CD4-positive, alpha-beta T cell treated with Interferon alpha-2 for 1 hour (primary cell): ENCODE results near the gene ADPRHL1.

Source experiments
- DNase-seq, 2 donors: peaks; one replicate each; pipeline ENCODE4 v3.0.0-alpha.2; 2020 to 2022

ADPRHL1 gene

DNA sequence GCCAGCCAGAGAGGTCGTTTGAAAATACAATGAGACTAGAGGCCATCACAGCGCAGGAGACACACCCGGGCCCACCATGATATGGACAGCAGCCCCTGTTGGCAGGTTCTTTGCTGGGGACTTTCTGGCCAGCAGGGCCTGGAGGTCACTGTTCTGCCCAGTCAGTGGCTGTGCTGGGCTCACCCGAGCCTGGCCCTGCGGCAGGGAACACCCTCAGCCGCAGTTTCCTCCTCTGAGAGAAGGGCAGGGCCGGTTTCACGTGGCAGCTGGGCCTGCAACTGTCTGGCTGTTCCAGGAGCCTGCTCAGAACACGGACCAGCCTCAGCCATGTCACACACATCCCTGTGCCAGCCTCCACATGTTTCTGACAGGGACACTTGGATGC, 39.4 kb downstream of the ADPRHL1 start:
- DNase-seq = no peak

DNA sequence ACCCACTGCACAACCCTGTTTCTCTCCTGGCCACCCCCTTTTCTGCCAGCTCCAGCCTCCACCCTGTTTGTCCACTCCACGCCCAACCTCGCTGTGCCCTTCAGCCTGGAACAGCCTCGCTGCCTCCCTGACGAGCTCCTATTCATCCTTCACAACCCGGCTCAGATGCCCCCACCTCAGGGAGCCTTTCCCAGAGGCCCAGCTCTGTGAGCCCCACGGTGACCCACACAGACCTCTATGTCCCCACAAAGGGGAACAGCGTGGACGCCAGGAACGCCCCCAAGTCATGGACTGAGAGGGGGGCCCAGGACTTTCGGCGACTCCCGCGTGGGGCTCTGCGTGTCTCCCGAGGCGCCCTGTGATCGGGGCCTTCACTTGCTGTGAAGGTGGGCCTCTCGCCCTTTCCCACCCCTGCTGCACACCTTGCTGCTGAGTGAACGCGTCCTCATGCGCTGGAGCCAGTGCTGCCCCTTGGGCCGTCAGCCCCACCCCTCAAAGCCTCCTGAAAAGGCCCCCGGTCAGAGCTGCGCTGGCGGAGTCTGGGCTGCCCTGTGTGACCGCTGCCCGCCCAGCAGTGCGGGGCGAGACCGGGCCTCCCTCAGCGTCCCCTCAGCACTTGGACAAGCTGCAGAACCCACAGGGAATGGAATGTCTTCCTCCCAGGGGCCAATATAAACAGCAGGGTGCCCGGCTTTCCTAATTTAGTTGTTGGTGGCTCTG, 40.0 kb downstream of the ADPRHL1 start:
- DNase-seq = no peak

DNA sequence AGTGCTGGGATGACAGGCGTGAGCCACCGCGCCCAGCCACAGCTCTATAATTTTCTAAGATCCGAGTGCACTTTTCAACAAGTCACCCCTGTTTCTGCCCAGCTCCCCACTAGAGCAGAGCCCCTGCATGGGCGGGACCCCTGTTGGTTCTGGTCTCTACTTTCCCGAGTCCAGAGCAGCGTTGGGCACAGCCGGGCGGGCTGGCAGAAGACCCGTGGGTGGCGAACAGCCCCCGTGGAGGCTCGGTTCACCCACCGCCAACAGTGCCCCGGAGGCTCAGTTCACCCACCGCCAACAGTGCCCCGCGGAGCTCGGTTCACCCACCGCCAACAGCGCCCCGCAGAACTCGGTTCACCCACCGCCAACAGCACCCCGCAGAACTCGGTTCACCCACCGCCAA, 40.8 kb downstream of the ADPRHL1 start:
- DNase-seq = no peak

DNA sequence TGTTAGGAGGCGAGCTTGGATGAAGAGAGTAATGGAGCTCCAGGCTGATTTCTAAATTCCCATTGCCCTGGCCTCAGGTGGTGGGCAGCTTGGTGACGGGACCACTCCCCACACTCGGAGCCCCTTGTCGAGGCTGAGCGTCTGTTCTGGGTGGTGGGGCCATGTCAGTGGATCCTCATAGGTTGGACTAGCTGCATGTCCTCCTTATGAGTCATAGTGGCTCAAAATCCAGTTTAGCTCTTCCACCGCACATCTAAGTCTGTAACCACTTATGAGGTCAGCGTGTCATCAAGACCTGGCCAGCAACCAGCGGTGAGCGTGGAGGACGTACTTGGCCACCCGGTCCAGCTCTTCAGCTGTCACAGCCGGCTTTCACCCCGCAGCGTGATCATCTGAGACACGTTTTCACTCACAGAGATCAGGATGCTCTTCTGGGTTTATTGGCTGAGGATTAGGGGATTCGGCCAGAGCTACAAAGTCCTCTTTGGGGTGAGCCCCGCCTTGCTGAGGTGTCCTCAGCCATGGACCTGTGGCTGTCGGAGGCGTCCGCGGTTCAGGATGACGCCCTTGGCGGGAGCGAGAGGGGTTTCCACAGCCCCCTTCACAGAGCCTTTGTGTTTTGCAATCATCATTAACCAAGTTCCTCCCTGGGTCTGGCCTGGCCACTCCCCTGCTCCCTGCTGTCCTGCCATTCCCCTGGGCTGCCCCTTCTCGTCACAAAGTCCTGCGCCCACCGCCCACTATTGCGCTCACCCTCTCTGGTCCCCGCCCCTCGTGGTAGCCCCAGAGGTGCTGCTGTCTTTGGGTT, 41.9 kb downstream of the ADPRHL1 start:
- no peak for DNase-seq

DNA sequence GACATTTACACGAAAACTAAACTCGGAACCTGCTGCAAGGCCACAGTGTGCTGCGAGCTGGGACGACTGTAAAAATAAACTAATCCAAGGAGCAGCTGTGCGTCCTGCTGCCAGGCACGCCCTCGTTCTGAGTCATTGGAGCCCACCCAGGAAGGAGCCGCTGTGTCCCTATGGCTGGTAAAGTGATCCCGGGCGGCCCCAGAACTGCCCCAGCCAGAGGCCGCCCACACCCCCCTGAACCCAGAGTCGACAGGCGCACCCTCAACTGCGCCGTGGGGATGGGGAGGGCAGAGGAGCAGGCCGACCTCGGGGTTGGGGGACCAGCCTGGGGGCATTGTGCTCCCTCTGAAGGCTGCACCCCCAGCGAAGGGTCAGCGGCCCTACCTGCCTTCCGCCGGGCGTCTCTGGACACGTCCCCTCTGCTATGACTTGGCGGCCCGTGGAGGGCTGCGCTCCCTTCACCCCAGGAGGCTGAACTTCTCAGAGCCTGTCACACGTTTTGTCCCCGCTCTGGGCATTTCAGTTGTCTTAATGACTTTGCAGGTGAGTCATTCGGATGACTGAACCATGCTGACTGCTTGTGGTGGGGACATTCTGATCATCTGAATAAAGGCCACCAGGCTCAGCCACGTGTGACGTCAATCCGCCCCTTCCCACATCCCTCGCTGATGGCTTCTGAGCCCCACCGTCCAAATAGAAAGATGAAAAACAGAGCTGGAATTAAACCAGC, 42.7 kb downstream of the ADPRHL1 start:
- no peak for DNase-seq

DNA sequence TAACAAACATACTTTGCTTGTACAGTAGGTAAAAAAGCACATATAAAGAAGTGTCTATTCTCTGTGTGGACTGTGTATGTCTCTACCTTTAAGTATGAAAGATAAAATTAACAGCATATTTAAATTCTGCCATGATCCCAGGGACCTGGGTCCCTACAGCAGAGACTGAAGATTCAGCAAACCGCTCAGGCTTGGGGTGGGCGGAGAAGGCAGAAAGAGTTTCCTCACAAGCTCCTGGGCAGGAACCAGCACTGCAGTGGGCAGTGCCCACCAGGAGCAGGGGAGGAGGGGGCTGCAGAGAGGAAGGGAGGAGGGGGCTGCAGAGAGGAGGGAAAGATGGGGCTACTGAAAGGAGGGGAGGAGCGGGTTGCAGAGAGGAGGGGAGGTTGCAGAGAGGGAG, 44.7 kb downstream of the ADPRHL1 start:
- DNase-seq = no peak

DNA sequence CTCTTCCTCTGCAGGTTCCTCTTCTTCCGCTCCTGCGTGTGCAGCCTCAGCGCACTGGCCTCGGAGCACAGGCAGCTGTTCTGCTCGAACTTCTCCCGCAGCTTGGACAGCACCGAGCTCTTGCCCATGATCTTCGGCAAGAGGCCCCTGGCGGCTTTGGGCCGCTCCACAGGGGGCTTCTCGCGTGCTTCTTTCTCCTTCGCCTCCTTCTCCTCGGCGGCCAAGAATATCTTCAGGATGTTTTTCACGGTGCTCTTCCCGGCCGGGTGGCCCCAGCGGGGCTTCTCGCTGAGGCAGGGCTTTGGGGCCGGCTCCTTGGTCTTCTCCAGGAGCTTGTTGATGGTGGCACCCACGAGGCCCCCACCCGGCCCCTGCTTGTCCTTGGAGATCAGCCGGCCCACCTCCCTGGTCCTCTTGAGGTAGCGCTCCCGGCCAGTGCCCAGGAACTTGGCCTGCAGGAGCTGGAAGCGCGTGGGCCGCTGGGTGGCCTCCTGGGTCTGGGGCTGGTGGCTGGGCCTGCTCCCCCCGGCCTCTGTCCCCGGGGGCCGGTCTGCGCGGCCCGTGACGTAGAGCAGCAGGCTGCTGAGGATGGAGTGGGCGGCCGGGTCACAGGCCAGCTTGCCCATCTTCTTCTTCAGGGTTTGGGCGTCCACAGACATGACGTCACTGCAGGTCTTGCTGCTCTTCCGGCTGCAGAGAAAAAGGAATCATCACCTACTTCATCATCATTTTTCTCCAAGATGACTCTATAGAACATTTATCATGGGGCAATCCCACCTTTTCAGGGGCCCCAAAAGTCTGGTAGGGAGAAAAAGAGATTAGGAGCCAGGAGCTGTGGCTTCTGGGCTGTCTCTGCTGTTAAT, 45.5 kb downstream of the ADPRHL1 start:
- no peak for DNase-seq

DNA sequence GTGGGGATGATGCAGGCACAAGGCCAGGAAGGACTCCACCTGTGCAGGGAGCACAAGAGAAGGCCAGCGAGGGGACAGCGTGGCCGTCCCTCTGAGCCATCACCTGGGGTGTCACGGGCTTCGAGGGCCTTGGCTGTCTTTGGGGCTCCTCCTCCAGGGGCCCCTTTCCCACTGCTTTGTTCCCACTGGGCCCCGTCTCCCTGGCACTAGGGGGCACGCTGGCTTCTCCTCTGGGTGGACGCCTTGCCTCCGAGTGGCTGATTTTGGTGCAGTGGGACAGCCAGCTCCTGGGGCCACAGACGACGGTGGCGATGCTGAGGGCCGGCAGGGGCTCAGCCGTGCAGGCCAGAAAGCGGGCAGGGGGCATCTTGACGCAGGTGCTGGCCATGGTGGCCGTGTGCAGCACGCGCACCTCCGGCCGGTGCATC, 46.2 kb downstream of the ADPRHL1 start:
- no peak for DNase-seq

DNA sequence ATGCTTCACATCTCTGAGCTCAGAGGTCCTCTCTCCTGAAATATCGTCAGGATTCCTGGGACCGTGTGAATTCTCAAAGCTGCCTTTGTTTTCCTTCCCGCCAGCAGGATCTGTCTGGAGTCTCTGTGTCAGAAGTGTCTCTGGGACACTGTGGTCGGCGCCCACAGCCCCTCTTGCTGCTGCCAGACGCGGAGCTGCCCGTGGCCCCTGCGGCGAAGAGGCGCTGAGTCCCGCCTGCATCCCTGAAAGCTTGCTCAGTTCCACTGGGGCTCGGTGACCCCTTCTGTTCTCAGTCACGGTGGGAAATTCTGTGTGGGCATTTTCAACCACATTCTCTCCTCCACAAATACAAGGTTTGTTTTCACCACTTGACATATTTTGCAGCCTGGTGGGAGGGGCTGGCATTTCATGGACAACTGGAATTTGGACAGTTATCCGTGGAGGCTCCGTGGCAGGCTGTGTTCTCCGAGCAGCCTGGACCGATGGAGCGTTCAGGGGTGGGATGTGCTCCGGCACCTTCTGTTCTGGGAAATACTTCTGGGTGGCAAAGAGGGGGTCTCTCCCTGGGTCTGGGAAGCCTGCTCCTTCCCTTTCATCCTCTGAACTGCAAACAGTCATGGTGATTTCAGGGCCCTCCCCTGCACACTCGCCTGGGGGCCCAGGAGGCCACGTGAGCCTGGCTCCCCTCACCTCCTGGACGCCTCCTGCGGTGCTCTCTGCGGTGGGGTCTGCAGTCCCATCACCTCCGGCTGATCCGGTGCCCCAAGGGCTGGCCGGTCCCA, 46.8 kb downstream of the ADPRHL1 start:
- no peak for DNase-seq

DNA sequence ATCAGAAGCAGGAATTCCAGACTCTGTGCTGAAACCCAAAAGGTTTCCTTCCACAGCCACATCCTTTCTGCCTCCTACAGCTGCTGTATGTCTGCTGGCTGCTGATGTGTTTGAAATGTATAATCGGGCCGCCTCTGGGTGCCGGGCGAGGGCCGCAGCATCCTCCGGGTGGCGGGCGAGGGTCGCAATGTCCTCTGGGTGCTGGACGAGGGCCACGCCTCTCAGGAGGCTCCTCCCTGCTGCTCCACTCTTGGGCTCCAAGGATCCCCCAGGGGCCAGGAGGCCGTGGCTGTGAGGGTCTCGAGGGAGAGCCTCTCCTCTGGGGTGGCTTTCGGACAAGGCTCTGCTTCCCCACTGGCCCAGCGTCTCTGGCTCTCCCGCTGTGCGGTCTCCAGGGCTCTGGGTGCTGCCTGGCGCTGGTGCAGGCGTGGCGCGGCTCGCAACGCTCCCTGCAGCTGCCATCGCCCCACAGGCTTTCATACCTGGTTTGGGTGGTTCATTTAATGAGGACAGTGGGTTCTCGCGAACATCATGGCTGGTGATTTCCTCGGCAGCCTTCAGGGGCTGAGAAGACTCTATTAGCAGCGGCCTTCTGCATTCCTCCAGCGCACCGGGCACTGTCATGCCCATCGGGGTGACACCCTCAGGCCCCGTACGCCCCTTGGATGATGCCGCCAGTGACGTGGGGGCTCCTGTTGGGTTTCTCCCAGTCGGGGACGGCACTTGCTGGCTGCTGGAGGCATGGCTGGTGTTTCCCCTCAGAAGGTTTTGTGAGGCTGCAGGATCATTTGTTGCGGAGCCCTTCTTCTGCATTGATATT, 47.6 kb downstream of the ADPRHL1 start:
- no peak for DNase-seq

DNA sequence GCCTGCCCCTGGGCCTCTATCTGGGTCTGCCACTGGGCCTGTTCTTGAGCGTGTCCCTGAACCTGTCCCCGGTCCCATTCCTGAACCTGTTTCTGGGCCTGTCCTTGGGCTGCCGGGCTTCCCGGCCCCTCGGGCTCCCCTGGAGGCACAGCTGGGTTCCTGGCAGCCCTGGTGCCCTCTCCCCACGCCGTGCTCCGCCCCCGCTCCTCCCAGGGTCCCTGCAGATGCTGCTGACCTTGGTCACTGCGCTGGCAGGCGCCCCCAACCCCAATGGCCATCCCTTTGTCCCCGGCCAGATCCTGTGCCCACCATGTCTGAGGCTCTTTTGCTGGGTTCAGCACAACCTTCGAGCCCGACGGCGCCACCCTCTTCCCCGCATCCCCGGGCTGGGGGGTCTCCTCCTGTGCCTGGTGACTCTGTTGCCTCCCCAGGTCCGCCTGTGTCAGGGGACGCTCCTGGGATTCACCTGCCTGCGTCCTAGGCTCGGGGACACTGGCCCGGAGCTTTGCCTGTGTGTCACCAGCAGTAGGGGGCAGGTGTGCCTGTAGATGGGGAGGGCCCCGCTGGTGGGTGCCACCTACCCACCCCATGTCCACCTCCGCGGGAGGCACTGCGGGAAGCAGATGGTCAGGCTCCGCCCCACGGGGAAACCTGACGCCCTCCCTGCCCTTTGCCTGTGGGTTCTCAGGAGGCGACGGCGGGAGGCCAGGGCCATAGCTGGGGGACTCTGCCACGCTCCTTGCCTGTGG, 48.4 kb downstream of the ADPRHL1 start:
- no peak for DNase-seq

DNA sequence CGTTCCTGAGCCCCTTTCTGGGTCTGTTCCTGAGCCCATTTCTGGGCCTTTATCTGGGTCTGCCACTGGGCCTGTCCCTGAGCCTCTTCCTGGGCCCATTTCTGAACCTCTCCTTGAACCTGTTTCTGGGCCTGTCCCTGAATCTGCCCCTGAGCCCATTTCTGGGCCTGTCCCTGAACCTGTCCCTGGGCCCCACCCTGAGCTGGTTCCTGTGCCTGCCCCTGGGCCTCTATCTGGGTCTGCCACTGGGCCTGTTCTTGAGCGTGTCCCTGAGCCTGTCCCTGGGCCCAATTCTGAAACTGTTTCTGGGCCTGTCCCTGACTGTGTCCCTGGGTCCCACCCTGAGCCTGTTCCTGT, 48.9 kb downstream of the ADPRHL1 start:
- DNase-seq = no peak

DNA sequence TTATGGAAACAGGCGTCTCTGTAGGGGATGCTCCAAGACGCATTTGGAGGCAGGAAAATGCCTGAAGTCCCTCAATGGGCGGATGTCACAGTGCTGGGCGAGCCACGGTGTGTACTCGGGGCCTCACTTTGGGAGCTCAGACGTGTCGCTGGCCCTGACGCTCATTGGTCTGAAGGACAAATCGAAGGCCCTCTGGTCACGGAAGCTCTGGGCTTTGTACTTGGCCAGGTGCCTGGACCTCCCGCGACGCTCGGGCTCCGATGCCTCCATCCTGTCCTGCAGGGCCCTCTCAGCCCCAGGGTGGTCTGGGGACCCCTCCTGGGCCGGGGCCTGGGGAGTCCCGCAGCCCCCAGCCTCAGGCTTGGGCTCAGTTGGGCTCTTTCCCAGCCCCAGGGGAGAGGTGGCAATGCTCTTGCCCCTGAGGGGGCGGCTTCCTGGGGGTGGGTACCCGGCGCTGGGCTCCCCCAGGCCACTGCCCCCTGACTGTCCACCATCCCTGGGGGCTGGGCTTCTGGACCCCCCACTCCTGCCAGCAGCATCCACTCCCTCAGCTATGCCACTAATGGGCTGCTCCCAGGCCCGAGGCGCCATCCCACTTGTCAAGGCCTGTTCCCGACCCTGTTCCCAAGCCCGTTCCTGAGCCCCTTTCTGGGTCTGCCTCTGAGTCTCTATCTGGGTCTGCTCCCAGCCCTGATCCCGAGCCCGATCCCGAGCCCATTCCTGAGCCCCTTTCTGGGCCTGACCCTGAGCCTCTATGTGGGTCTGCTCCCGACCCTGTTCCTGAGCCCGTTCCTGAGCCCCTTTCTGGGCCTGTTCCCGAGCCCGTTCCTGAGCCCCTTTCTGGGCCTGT, 49.8 kb downstream of the ADPRHL1 start:
- no peak for DNase-seq

DNA sequence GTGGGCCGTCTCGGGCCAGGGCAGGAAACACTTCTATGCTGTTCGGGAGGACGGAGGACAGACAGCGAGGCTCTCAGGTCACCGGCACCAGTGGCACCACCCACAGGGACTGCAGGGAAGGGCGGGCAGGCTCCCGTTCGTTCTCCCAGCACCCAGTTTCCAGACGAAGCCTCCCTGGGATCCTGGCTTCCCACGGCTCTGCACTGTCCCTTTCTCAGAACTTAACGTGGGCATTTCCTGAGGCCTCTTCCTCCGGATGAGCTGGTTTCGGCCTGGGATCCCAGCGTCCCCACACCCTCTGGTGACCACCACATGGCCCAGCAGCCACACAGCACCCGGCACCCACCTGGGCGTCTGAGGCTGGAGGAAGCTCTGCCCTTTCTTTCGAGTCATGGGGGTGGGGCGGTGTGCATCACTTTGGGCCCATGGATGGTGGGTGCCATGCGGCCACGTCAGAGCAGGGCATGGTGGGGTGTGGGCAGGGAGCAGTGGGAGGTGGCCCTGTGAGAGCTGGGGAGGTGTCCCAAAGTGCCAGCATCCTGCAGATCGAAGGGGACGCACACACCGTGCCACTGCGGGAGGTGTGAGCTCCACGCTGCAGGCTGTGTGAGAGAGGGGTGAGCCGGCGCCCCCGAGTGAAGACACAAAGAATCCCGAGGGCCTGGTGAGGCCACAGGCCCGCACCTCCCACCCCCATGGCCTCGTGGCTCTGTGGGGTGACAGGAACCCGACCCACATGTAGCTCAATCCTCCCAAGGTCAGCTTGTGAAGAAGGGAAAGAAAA, 50.6 kb downstream of the ADPRHL1 start:
- no peak for DNase-seq

DNA sequence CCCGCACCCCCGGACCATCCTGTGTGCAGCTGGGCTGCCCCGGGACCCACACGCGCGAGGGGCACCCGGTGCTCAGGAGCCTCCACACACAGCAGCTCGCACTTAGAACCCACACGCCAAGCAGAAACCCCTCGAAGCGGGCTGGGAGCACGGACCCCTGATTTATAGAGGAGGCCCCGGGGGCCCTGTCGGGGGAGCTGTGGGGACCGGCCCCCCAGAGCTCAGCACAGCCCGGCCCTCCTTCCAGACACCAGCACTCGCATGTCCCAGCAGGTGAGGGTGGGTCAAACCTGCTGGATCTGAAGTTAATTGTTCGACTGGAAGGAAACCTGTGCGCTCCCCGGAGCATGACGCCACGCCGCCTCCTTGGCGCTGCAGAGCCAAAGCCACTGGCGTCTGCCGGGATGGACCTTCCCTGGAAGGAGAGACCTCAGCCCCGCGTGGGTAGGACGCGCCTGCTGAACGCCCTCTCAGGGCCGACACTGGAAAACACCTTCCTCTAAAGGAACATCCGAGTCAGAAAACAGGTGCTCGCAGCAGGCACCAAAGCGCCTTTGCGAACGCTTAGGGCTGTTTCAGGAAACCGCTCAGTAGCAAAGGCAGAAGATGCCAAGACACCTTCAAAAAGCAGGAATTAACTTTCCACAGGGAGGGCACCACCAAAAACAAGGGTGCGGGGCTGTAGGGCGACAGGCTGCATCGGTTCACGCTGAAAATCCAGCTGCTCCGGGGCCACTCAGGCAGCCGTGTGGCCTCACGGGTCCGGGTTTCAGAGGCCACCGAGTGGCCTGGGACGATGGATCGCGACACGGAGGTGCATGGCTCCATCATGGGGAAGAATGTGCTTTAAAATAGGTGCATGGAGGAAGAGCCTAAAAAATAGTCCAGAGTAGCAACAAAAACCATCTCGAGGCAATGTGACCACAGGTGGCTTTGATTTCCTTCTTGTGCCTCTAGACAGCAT, 51.6 kb downstream of the ADPRHL1 start:
- no peak for DNase-seq

DNA sequence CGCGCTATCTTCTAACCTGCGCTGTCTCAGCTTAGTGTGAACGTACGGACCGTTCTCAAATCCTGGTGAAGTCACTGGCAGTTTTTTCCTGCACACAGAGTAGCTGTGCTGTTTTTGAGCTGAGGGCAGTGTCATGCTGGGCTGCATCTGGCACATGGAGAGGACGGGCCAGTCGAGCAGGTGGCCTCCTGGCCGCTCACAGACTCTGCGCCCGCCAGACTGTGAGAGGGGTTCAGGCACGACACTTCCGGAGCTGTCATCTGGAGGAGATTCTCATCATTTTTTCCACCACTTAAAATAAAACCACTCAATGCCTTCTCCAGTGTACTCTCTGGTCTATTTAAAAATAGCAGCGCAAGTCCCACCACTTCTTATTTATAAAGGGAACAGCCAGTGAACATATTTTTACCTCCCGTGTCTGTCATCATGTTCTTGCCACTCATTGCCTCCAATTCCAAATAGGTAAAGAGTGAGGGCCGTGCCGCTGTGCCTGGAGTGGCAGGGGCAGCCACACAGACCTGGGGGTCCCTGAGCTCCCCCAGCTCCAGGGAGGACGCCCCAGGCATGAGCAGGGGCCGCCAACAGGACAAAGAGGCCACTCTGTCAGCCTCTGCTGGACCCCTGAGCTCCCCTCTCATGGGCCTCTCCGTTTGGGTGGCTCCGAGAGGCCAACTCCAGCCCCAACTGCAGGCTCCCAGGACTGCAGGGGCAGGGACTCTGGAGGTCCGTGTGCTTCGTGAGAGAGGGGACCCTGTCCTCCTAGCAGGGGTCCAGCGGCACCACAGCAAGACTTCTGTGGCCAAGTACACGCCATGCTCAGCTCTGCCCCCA, 52.5 kb downstream of the ADPRHL1 start:
- DNase-seq = no peak
